ENCODE data around the gene FSTL1.

FSTL1 gene

GRCh38 chr3:120450600-120451271 is at the start of gene FSTL1:
TSS of gene FSTL1 (minus strand) at chr3:120450992. CDS start at chr3:120450746, 246 bp downstream.
- DNase-seq: no peak

DNA sequence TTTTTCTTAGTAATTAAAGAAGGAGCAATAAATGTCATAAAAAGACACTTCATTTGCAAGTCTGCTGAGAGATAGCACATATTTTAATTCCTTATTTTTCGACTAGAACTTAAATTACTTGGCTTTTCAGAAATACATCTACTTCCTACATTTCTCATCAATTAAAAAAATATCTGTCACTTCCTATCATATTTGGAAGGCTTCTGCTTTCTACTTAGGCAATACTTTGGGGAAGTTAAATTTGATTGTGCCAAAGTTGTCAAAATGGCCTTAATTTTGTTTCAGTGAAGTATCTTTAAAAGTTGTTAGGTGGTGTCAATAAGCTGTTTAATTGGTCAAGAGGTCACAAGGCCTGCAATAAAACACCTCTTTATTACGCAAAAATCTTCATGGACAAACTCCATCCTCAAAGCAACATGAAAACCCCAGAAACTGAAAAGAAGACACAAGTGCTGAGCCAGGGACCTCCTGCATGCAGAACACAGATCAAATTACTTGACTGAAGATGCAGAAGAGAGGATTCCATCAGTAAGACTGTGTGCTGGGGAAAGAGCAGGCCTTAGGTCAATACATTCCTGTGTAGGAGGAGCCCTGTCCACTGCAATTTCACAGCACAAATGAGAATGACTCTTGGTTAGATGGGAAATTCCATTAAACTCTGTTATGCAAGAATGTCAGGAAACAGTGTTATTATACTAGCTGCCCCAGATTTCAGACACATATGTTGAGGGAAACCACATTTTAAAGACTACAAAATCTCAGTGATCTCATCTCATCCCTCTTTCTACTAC is 48.0 kb upstream of the FSTL1 start:
- DNase-seq: no peak

- DNase-seq: no peak
Observed at GRCh38 chr3:120497818-120498217, 47.0 kb upstream of the FSTL1 start.

DNA sequence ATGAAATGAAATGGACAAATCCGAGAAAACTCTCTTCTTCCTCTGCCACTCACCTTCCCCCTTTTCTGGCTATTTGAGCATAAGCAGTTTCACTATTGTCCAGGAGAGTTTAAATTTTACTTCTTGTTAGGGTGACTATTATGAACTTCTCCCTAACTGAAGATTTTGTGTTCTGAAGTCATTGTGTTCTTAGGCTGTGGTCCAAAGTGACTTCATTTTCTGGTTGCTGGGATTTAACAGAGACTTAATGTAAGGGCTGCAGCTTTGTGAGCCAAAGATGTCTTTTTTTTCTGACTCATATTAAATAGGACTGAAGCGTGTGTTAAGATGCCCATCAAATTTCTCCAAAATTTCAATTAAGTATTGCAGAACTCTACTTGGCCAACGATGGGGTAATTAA is 46.5 kb upstream of the FSTL1 start:
- DNase-seq: no peak

DNA sequence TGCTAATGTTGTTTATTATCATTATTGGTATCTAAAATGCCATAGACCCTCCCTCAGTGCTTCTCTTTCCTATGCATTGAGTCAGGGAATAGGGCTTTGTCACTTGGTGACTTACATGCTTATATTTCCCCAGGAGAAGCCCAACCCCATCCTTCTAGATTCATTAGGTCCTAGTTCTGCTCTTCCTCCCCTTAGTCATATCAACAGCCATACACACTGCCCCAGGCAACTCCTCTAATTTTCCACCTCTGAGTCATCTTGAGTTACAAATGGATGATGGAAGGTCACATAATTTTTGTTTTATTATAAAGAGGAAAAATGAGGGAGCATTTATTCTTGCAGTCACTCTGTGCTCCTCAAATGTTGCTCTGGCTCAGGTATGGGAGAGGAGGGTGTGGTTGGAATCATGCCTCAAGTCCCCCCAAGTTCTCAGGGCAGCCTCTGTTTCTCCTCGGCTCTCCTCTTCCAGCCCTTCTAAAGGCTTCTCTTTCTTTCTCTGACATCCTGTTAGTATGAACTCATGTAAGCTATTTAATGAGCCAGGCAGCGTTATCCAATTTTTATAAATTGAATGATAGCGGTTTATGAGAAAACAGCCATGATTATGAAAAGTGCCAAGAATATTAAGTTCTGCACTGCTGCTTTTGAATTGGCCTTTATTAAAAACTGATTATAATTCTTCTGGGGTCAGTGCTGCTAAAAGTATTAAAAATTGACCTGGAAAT is 45.6 kb upstream of the FSTL1 start:
- DNase-seq: no peak

- no peak for DNase-seq
Observed at GRCh38 chr3:120495809-120496208, 45.0 kb upstream of the FSTL1 start.

DNA sequence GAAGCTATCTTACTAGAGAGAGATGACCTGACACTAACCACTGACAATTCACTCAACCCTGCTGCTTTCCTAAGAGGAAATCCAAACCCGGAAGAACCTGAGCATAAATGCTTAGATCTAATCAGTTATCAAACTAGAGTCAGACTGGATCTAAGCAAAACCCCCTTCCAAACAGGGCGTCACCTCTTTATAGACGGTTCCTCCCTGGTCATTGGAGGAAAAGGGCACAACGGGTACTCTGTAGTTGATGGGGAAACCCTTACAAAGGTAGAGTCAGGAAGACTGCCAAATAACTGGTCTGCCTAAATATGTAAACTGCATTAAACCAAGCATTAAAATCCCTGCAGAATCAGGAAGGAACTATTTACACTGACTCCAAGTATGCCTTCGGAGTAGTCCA is 41.3 kb upstream of the FSTL1 start:
- DNase-seq: no peak

GRCh38 chr3:120489421-120489820 is 38.6 kb upstream of the FSTL1 start:
- no peak for DNase-seq

GRCh38 chr3:120488296-120488695 is 37.5 kb upstream of the FSTL1 start:
- no peak for DNase-seq

DNA sequence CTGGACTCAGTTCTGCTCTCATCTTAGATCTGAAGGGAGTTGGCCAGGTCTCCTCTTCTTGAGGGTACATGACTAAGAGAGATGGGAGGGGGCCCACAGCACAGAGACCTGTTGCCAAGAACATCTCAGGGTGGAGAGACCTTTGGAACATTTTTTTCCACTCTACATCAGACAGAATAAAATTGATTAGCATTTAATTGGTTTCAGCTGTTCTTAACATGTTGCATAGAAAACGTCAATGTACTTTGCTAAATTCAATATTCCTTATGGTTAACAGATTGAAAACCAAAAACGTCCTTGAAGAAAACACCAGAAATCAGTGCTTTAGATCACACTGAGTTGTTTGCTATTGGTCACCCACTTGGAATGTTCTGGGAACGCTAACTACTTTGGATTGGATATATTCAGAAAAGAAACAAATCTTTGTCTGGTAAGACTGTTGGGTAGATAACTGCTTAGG is 36.4 kb upstream of the FSTL1 start:
- DNase-seq: no peak

GRCh38 chr3:120481081-120481480 is 30.3 kb upstream of the FSTL1 start:
- no peak for DNase-seq

DNA sequence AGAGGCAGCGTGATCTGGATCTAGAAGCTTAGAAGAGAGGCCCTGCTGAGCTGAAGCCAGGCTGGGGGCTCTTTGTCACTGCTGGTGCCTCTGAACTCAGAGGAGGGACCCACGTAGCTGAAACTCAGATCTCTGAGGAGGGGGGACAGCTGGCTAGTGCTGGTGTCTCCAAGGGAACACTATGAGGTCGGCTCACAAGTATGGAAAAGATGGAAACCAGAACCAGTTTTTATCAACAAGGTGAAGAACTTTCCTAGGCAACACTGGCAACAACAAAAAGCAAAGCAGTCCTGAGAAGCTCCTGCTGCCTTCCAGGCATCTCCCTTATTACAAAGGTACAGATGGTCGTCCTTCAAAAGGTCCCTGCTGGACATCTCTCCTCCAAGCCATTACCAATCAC is 27.0 kb upstream of the FSTL1 start:
- no peak for DNase-seq

GRCh38 chr3:120475722-120476377 is 25.1 kb upstream of the FSTL1 start:
- no peak for DNase-seq

GRCh38 chr3:120473896-120474675 is 23.3 kb upstream of the FSTL1 start:
- DNase-seq: no peak

DNA sequence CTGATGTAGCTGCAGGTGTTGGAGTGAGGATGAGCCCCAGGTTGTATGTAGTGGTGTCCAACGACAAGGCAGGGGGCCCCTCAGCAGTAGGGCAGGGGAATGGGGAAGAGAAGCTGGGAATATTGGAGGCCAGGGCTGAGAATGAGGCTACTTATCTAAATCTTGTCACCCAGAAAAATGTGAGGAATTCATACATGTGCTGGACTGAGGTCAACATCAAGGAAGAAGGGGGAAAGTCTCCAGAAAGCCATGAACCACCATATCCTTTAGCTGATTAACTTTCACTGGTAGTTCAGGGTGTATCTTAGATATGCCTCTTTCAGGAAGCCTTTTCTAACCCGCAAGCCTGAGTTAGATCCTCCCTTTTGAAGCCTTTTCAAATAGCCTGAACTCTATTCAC is 22.6 kb upstream of the FSTL1 start:
- DNase-seq: no peak

- no peak for DNase-seq
Observed at GRCh38 chr3:120472121-120472844, 21.5 kb upstream of the FSTL1 start.

GRCh38 chr3:120471643-120472042 is 20.9 kb upstream of the FSTL1 start:
- no peak for DNase-seq

DNA sequence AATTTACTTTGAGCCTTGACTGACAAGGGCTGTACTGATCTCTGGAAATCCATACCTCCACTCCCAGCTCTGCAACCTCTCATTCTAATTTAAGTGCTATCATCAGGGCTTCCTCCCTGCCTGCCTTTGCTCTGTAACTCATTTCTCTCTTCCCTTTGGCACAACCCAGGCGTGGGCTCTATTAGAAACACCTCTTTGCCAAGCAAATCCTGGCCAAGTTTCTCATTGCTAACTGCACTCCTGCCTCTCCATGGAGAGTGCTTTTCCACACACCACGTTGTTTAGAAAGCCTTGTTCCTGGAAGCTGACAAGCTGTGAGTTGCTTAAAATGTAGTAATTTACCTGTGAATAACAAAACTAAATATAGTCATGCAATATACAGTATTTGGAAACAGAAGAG is 20.1 kb upstream of the FSTL1 start:
- no peak for DNase-seq

DNA sequence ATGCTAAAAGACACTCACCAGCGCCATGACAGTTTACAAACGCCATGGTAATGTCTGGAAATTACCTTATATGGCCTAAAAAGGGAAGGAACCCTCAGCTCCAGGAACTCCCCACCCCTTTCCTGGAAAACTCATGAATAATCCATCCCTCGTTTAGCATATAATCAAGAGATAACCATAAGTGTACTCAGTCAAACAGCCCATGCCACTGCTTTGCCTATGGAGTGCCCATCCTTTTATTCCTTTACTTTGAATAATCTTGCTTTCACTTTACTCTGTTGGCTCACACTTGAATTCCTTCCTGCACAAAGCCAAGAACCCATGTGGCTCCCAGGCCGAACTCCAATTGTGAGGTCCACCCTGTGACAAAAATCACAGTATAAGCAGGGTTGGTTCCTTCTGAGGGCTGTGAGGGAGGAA is 19.1 kb upstream of the FSTL1 start:
- no peak for DNase-seq

- DNase-seq: no peak
Observed at GRCh38 chr3:120469440-120469839, 18.6 kb upstream of the FSTL1 start.

DNA sequence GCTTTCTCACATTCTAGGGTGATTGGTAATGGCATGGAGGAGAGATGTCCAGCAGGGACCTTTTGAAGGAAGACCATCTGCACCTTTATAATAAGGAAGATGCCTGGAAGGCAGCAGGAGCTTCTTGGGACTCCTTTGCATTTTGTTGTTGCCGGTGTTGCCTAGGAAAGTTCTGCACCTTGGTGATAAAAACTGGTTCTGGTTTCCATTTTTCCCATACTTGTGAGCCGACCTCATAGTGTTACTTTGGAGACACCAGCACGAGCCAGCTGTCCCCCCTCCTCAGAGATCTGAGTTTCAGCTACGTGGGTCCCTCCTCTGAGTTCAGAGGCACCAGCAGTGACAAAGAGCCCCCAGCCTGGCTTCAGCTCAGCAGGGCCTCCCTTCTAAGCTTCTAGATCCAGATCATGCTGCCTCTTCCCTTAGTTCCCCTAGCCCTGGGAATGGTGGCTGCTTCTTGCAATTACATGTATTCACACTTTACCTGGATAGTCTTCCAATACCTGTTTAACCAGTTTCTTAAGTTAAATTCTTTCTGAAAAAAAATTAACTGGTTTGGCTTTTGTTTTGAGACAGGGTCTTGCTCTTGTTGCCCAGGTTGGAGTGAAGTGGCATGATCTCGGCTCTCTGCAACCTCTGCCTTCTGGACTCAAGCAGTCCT is 18.0 kb upstream of the FSTL1 start:
- DNase-seq: no peak

Data from stimulated activated naive CD4-positive, alpha-beta T cell treated with Interleukin-2 at 50 U/mL for 16 hours (primary cell).